ENCODE measurements around the gene HOXC6. TPM values are rescaled to one million over a fixed set of nuclear protein-coding genes. Genes with fewer than 3 reads are reported as not detected.

HOXC6 gene
- total and polyA plus RNA-seq, 9 of the 15 experiments (the other 6 are each of a cell fraction or from before 2014, with no cell fraction given) = 0.06 to 4.0 (median 1.4) TPM

DNA sequence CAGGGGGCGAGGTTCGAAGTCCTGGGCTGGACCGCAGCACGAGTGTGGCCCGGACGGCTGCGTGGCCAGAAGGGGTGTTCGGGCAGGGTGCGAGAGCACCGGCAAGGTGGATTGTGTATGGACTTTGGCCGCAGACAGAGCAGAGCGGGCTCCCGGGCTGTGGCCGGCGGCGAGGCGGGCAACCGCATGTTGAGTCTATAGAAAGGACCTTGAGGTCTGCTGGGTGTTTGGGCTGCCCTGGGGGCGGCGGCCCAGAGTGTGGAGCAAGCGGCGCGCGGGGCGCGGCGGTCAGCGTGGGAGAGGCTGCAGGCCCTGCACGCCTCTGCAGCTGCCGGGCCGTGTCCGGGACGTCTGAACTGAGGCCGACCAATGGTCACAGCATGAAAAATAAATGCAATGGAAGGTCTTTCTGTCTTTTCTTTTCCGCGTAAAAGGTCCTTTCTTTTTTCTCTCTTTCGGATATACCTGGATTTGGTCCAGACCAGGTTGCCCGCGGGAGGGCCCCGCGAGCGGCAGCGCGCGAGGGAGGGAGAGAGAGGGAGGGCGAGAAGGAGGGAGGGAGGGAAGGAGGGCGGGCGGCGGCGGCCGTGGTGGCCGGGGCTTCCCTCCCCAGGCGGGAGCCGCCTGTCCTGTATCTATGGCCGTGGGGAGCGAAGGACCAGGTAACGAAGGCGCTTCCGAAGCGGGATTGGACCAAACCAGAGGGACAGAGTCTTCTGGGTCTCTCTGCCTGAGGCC, 33.8 kb upstream of the HOXC6 start (continued):
- TF ChIP-seq, protein P1, sequence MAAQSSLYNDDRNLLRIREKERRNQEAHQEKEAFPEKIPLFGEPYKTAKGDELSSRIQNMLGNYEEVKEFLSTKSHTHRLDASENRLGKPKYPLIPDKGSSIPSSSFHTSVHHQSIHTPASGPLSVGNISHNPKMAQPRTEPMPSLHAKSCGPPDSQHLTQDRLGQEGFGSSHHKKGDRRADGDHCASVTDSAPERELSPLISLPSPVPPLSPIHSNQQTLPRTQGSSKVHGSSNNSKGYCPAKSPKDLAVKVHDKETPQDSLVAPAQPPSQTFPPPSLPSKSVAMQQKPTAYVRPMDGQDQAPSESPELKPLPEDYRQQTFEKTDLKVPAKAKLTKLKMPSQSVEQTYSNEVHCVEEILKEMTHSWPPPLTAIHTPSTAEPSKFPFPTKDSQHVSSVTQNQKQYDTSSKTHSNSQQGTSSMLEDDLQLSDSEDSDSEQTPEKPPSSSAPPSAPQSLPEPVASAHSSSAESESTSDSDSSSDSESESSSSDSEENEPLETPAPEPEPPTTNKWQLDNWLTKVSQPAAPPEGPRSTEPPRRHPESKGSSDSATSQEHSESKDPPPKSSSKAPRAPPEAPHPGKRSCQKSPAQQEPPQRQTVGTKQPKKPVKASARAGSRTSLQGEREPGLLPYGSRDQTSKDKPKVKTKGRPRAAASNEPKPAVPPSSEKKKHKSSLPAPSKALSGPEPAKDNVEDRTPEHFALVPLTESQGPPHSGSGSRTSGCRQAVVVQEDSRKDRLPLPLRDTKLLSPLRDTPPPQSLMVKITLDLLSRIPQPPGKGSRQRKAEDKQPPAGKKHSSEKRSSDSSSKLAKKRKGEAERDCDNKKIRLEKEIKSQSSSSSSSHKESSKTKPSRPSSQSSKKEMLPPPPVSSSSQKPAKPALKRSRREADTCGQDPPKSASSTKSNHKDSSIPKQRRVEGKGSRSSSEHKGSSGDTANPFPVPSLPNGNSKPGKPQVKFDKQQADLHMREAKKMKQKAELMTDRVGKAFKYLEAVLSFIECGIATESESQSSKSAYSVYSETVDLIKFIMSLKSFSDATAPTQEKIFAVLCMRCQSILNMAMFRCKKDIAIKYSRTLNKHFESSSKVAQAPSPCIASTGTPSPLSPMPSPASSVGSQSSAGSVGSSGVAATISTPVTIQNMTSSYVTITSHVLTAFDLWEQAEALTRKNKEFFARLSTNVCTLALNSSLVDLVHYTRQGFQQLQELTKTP (IDR thresholded peaks at IDR 0.05; ENCODE audit: low read depth in 1 of 2, partially characterized antibody in 2 of 2) = peak in 1 of 2 experiments; percentile 70
- TF ChIP-seq, protein P2, sequence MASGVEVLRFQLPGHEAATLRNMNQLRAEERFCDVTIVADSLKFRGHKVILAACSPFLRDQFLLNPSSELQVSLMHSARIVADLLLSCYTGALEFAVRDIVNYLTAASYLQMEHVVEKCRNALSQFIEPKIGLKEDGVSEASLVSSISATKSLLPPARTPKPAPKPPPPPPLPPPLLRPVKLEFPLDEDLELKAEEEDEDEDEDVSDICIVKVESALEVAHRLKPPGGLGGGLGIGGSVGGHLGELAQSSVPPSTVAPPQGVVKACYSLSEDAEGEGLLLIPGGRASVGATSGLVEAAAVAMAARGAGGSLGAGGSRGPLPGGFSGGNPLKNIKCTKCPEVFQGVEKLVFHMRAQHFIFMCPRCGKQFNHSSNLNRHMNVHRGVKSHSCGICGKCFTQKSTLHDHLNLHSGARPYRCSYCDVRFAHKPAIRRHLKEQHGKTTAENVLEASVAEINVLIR (CRISPR knock-in tag; IDR thresholded peaks at IDR 0.05) = no peak
- TF ChIP-seq POLR2AphosphoS5 (IDR thresholded peaks at IDR 0.05; ENCODE audit: control insufficient read depth, insufficient read depth, low read depth, low read length) = no peak
- peak; percentile 56 for TF ChIP-seq L3MBTL2 (IDR thresholded peaks at IDR 0.05)
- no peak for TF ChIP-seq TCF3 (CRISPR knock-in tag; IDR thresholded peaks at IDR 0.05)
- no peak for TF ChIP-seq RBM22 (IDR thresholded peaks at IDR 0.05; ENCODE audit: low read depth, low read length, poor library complexity, severe bottlenecking)
- TF ChIP-seq KHSRP (IDR thresholded peaks at IDR 0.05) = no peak
- TF ChIP-seq PHB (CRISPR knock-in tag; IDR thresholded peaks at IDR 0.05) = no peak
- no peak for TF ChIP-seq HNRNPH1 (optimal IDR thresholded peaks at IDR 0.05; ENCODE audit: low read depth, low read length)
- no peak for TF ChIP-seq ELF1 (tag; IDR thresholded peaks at IDR 0.05)
- TF ChIP-seq CCAR2 (IDR thresholded peaks at IDR 0.05; ENCODE audit: low read depth, low read length) = no peak
- TF ChIP-seq, protein P3, sequence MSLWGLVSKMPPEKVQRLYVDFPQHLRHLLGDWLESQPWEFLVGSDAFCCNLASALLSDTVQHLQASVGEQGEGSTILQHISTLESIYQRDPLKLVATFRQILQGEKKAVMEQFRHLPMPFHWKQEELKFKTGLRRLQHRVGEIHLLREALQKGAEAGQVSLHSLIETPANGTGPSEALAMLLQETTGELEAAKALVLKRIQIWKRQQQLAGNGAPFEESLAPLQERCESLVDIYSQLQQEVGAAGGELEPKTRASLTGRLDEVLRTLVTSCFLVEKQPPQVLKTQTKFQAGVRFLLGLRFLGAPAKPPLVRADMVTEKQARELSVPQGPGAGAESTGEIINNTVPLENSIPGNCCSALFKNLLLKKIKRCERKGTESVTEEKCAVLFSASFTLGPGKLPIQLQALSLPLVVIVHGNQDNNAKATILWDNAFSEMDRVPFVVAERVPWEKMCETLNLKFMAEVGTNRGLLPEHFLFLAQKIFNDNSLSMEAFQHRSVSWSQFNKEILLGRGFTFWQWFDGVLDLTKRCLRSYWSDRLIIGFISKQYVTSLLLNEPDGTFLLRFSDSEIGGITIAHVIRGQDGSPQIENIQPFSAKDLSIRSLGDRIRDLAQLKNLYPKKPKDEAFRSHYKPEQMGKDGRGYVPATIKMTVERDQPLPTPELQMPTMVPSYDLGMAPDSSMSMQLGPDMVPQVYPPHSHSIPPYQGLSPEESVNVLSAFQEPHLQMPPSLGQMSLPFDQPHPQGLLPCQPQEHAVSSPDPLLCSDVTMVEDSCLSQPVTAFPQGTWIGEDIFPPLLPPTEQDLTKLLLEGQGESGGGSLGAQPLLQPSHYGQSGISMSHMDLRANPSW (CRISPR knock-in tag; IDR thresholded peaks at IDR 0.05) = no peak
- TF ChIP-seq CREB1 (IDR thresholded peaks at IDR 0.05) = no peak
- no peak for TF ChIP-seq CREB1 (CRISPR knock-in tag; IDR thresholded peaks at IDR 0.05)
- no peak for TF ChIP-seq ZFP36 (IDR thresholded peaks at IDR 0.05; ENCODE audit: low read depth, low read length, partially characterized antibody)
- no peak for TF ChIP-seq ZNF239 (CRISPR knock-in tag; IDR thresholded peaks at IDR 0.05)
- peak; percentile 44 for TF ChIP-seq PCBP1 (IDR thresholded peaks at IDR 0.05; ENCODE audit: low read depth, low read length, poor library complexity, severe bottlenecking)
- TF ChIP-seq HNRNPUL1 (IDR thresholded peaks at IDR 0.05; ENCODE audit: low read length) = no peak
- TF ChIP-seq POU5F1 (IDR thresholded peaks at IDR 0.05; ENCODE audit: borderline replicate concordance, low read depth, low read length, partially characterized antibody) = no peak
- no peak for TF ChIP-seq MED1 (CRISPR knock-in tag; IDR thresholded peaks at IDR 0.05; ENCODE audit: borderline replicate concordance)
- peak; percentile 40 for TF ChIP-seq CCNT2 (IDR thresholded peaks at IDR 0.05; ENCODE audit: borderline replicate concordance, extremely low read depth, insufficient read length, low read depth, low read length)
